T-helper 2 cell treated with Interferon-gamma antibody and Interleukin-4, amounts not matched to agents 100 ng/mL and 5 ng/mL, for 36 hours (primary cell): ENCODE measurements around the gene LRP10. TPM values are rescaled to one million over a fixed set of nuclear protein-coding genes. Genes with fewer than 3 reads are reported as not detected.

Experiments used
- intact Hi-C: fragments of 100-400 bp; cut with micrococcal nuclease; formaldehyde crosslinking; loops from one replicate; pipeline ENCODE4 v1.15.1; 2023
- total RNA-seq: library from RNA; stranded (reverse); gene quantifications from 2 replicates; pipeline ENCODE4 v1.2.3, GENCODE V29; 2022

LRP10 gene
- total RNA-seq = 51.0 and 52.5 TPM in 2 replicates

- intact Hi-C loops = loop anchor here (1.0 to 5.0 kb wide), 7 partner anchors 16 to 282 kb away; partner anchors contain the start of genes CDH24, DAD1, MRPL52 and PRMT5
These were observed at the start of gene LRP10 for GRCh38 chr14:22871224-22872032. Gene LRP10, plus strand, starts transcription at chr14:22871740. Its CDS starts 564 bp downstream, at chr14:22872304.

- intact Hi-C loops = loop anchor here (1.0 to 2.0 kb wide), 3 partner anchors 65 to 161 kb away; partner anchors contain the start of gene AJUBA
These were observed 49.4 kb upstream of the LRP10 start for GRCh38 chr14:22822016-22822570.

GRCh38 chr14:22822571-22823098 is 48.9 kb upstream of the LRP10 start:
- intact Hi-C loops = loop anchor here (1.0 to 2.0 kb wide), 4 partner anchors 31 to 160 kb away; partner anchors contain the start of gene AJUBA

- intact Hi-C loops = no loop called here
These were observed 46.7 kb upstream of the LRP10 start for GRCh38 chr14:22824711-22825359.

GRCh38 chr14:22829076-22829660 is 42.4 kb upstream of the LRP10 start:
- intact Hi-C loops = loop anchor here (1.0 kb wide), 3 partner anchors 42 to 240 kb away; partner anchors contain the start of genes DAD1, LRP10 and OXA1L

- intact Hi-C loops = loop anchor here (1.0 to 2.0 kb wide), 4 partner anchors 41 to 241 kb away; partner anchors contain the start of genes DAD1, LRP10, OXA1L and RBM23
These were observed 41.7 kb upstream of the LRP10 start, which contains the start of gene MRPL52 for GRCh38 chr14:22829661-22830442. Gene MRPL52, plus strand, starts transcription at chr14:22829887. Its CDS starts 26 bp downstream, at chr14:22829913.

GRCh38 chr14:22830443-22831010 is 41.0 kb upstream of the LRP10 start:
- intact Hi-C loops = loop anchor here (2.0 kb wide), 1 partner anchor 88 kb away; the partner anchor contains the start of gene RBM23

GRCh38 chr14:22835505-22835904 is 36.0 kb upstream of the LRP10 start:
- intact Hi-C loops = no loop called here

- intact Hi-C loops = no loop called here
These were observed 35.0 kb upstream of the LRP10 start, which contains the start of gene MMP14 for GRCh38 chr14:22836301-22837113. Gene MMP14, plus strand, starts transcription at chr14:22836585. Its CDS starts 233 bp downstream, at chr14:22836818.

GRCh38 chr14:22837114-22837749 is 34.3 kb upstream of the LRP10 start:
- intact Hi-C loops = no loop called here

GRCh38 chr14:22837750-22838538 is 33.6 kb upstream of the LRP10 start:
- intact Hi-C loops = no loop called here

- intact Hi-C loops = no loop called here
These were observed 32.9 kb upstream of the LRP10 start for GRCh38 chr14:22838631-22839041.

- intact Hi-C loops = no loop called here
These were observed 32.3 kb upstream of the LRP10 start for GRCh38 chr14:22839159-22839779.

GRCh38 chr14:22841311-22841710 is 30.2 kb upstream of the LRP10 start:
- intact Hi-C loops = no loop called here

GRCh38 chr14:22841769-22842168 is 29.8 kb upstream of the LRP10 start:
- intact Hi-C loops = no loop called here

GRCh38 chr14:22842211-22843122 is 29.1 kb upstream of the LRP10 start:
- intact Hi-C loops = no loop called here
